Liver (tissue), 9 donors: Measurements from ENCODE around the gene TJAP1. TPM values are rescaled to one million over a fixed set of nuclear protein-coding genes. Genes with fewer than 3 reads are reported as not detected.

Experiments used
- DNase-seq: peaks from one replicate; pipeline ENCODE4 v3.0.0-alpha.2; 2017; ENCODE audit warnings: low spot score
- H3K27ac ChIP-seq, 2 donors: one replicate each; pipeline ENCODE4 v1.7.0; 2013; ENCODE audit warnings: inconsistent platforms in 2 of 2, low read length in 2 of 2, control low read depth in 1 of 2, low read depth in 1 of 2, mild to moderate bottlenecking in 1 of 2
- H3K27me3 ChIP-seq, 4 donors: one replicate each; pipeline versions ENCODE4 v1.6.1 to v1.7.0; 2013; ENCODE audit warnings: low read length in 3 of 4, inconsistent platforms in 1 of 4, mild to moderate bottlenecking in 1 of 4, moderate library complexity in 1 of 4; ENCODE audit not compliant: control insufficient read depth in 4 of 4, insufficient read depth in 4 of 4
- H3K36me3 ChIP-seq, 4 donors: one replicate each; pipeline versions ENCODE4 v1.6.1 to v1.7.0; 2013; ENCODE audit warnings: low read length in 3 of 4, mild to moderate bottlenecking in 3 of 4, low read depth in 1 of 4, moderate library complexity in 1 of 4; ENCODE audit not compliant: control insufficient read depth in 4 of 4, insufficient read depth in 3 of 4
- H3K4me1 ChIP-seq, 4 donors: one replicate each; pipeline versions ENCODE4 v1.6.1 to v1.7.0; 2013; ENCODE audit warnings: low read length in 3 of 4, mild to moderate bottlenecking in 3 of 4, moderate library complexity in 1 of 4; ENCODE audit not compliant: control insufficient read depth in 4 of 4, insufficient read depth in 4 of 4
- H3K4me3 ChIP-seq, 3 donors: one replicate each; pipeline versions ENCODE4 v1.6.1 to v1.7.0; 2013; ENCODE audit warnings: low read length in 3 of 3, control low read depth in 1 of 3, low read depth in 1 of 3, mild to moderate bottlenecking in 1 of 3
- H3K9ac ChIP-seq, 2 donors: one replicate each; pipeline ENCODE4 v1.7.0; 2013; ENCODE audit warnings: low read length in 2 of 2, mild to moderate bottlenecking in 2 of 2, moderate library complexity in 2 of 2, control low read depth in 1 of 2, low read depth in 1 of 2
- H3K9me3 ChIP-seq, 4 donors: one replicate each; pipeline versions ENCODE4 v1.6.1 to v1.7.0; 2013; ENCODE audit warnings: low read length in 3 of 4; ENCODE audit not compliant: control insufficient read depth in 4 of 4
- ATF3 ChIP-seq: IDR thresholded peaks from 2 replicates; pipeline ENCODE4 v1.6.1; 2016; ENCODE audit warnings: antibody characterized with exemption
- FOXA1 ChIP-seq: IDR thresholded peaks from 2 replicates; pipeline ENCODE4 v1.6.1; 2016; ENCODE audit warnings: antibody characterized with exemption
- FOXA2 ChIP-seq: IDR thresholded peaks from 2 replicates; pipeline ENCODE4 v1.6.1; 2016; ENCODE audit warnings: antibody characterized with exemption
- GABPA ChIP-seq, 2 donors: IDR thresholded peaks in 1 of 2; conservative IDR thresholded peaks in 1 of 2; 2 replicates each; pipeline ENCODE4 v1.6.1; 2016; ENCODE audit warnings: antibody characterized with exemption in 2 of 2, mild to moderate bottlenecking in 1 of 2, moderate library complexity in 1 of 2
- HNF4G ChIP-seq: IDR thresholded peaks from 2 replicates; pipeline ENCODE4 v1.6.1; 2016; ENCODE audit warnings: antibody characterized with exemption
- JUND ChIP-seq, 2 donors: IDR thresholded peaks; 2 replicates each; pipeline ENCODE4 v1.6.1; 2016; ENCODE audit warnings: antibody characterized with exemption in 2 of 2
- MAX ChIP-seq: IDR thresholded peaks from 2 replicates; pipeline ENCODE4 v1.6.1; 2016; ENCODE audit warnings: antibody characterized with exemption
- NR2F2 ChIP-seq: IDR thresholded peaks from 2 replicates; pipeline ENCODE4 v1.6.1; 2016; ENCODE audit warnings: antibody characterized with exemption
- REST ChIP-seq: IDR thresholded peaks from 2 replicates; pipeline ENCODE4 v1.6.1; 2016; ENCODE audit warnings: antibody characterized with exemption, mild to moderate bottlenecking
- RXRA ChIP-seq, 2 donors: IDR thresholded peaks; 2 replicates each; pipeline ENCODE4 v1.6.1; 2017 to 2018; ENCODE audit warnings: antibody characterized with exemption in 2 of 2, mild to moderate bottlenecking in 1 of 2
- SP1 ChIP-seq: IDR thresholded peaks from 2 replicates; pipeline ENCODE4 v1.6.1; 2018; ENCODE audit warnings: antibody characterized with exemption, mild to moderate bottlenecking
- TAF1 ChIP-seq: conservative IDR thresholded peaks from 2 replicates; pipeline ENCODE4 v1.6.1; 2016; ENCODE audit warnings: antibody characterized with exemption, mild to moderate bottlenecking
- YY1 ChIP-seq: IDR thresholded peaks from 2 replicates; pipeline ENCODE4 v1.6.1; 2016; ENCODE audit warnings: antibody characterized with exemption, mild to moderate bottlenecking
- ZBTB33 ChIP-seq: IDR thresholded peaks from 2 replicates; pipeline ENCODE4 v1.6.1; 2016; ENCODE audit warnings: antibody characterized with exemption
- WGBS: extraction: QIAGEN DNeasy Blood & Tissue Kit; methylation state at CpG from one replicate; pipeline ENCODE4 v1.1.7; 2013; 5-methylcytosine and 5-hydroxymethylcytosine counted together
- polyA plus RNA-seq, 2 donors: library from polyadenylated mRNA; stranded (reverse) in 1 of 2; unstranded in 1 of 2; fragments of 200-250 nt in 1 of 2; fragments of >200 nt in 1 of 2; fragmentation: Nextera tagmentation in 1 of 2; extraction: Ambion mirVana in 1 of 2; gene quantifications; one replicate each; pipeline versions ENCODE4 v1.2.1 to v1.2.3, GENCODE V29; 2013 to 2015
- total RNA-seq, 2 donors: library from RNA; depleted of rRNA; stranded (reverse); fragments of >200 nt; gene quantifications; one replicate each; pipeline ENCODE4 v1.2.3, GENCODE V29; 2014
- donor health status: healthy.
- donor health status: healthy.
- donor health status: healthy.
- donor health status: healthy.
- donor health status: healthy.

TJAP1 gene
- total and polyA plus RNA-seq, 4 donors: 6.9 to 10.3 (median 7.8) TPM

GRCh38 chr6:43541774-43542471, 64.6 kb downstream of the TJAP1 start:
- Histone ChIP-seq H3K27ac (no peak overlapping the region), H3K9ac (no peak overlapping the region), H3K4me1 (no peaks in the 10 kb centered on the region), H3K36me3 (peaks cover 2 to 39% (median 23%) of the 10 kb centered on the region in 4 donors), H3K9me3 (no peaks in the 10 kb centered on the region), H3K4me3 (no peak overlapping the region), H3K27me3 (no peaks in the 10 kb centered on the region)
- DNase-seq: no peak
- 97% methylated on average over 8 of the region's 8 CpGs for WGBS
- TF ChIP-seq FOXA1 (no peak), MAX (no peak), FOXA2 (no peak), HNF4G (no peak), ZBTB33 (no peak), JUND (IDR thresholded peaks at IDR 0.05) (no peak), SP1 (no peak), TAF1 (no peak), REST (no peak)

GRCh38 chr6:43544461-43544860, 67.1 kb downstream of the TJAP1 start:
- H3K27ac ChIP-seq: no peak overlapping the region
- H3K4me3 ChIP-seq: no peak overlapping the region
- no peak for DNase-seq
- H3K27me3 ChIP-seq: no peaks in the 10 kb centered on the region
- no peaks in the 10 kb centered on the region for H3K9me3 ChIP-seq
- peaks cover 7 to 55% (median 38%) of the 10 kb centered on the region in 4 donors for H3K36me3 ChIP-seq
- TF ChIP-seq FOXA1: no peak
- no peak for TF ChIP-seq SP1
- TF ChIP-seq RXRA (IDR thresholded peaks at IDR 0.05): no peak
- no peak for TF ChIP-seq YY1
- no peak for TF ChIP-seq HNF4G
- no peak for TF ChIP-seq ZBTB33
- TF ChIP-seq NR2F2: no peak
- TF ChIP-seq ATF3: no peak
- no peak for TF ChIP-seq MAX
- TF ChIP-seq TAF1: no peak
- no peak for TF ChIP-seq GABPA (IDR thresholded peaks at IDR 0.05 in 1 of 2, conservative IDR thresholded peaks at IDR 0.05 in 1 of 2)
- no peak for TF ChIP-seq JUND (IDR thresholded peaks at IDR 0.05)
- 79% methylated on average over 4 of the region's 4 CpGs for WGBS
- H3K4me1 ChIP-seq: no peaks in the 10 kb centered on the region
- no peak overlapping the region for H3K9ac ChIP-seq
